IMR-90 (cell line): ENCODE results near the gene PPFIBP2. TPM values are rescaled to one million over a fixed set of nuclear protein-coding genes. Genes with fewer than 3 reads are reported as not detected.
A peak's percentile ranks its signal among the peaks of the same experiment; 100 is the strongest.

ENCODE experiments used
- ATAC-seq: fragments of 200-7000 bp; cut with Tn5 transposase; 2 replicates; pipeline ENCODE4 v1.9.1; 2020; ENCODE audit warnings: low read depth, mild to moderate bottlenecking, moderate library complexity
- BruUV-seq: library from RNA; stranded (reverse); fragments of 400-500 nt; replicated peaks from 2 replicates; lab custom pipeline; 2021; lab: Mats Ljungman, UMichigan
- CTCF ChIA-PET: fragments of 300-600 bp; formaldehyde crosslinking; extraction: SDS; loops from one replicate; lab custom pipeline; 2021; ENCODE audit warnings: antibody characterized with exemption; lab: Yijun Ruan, JAX
- POLR2A ChIA-PET: fragments of 300-600 bp; sonication (Branson Sonifier 250); formaldehyde crosslinking; loops from one replicate; lab custom pipeline; 2022; ENCODE audit warnings: antibody characterized with exemption; ENCODE audit not compliant: unreplicated experiment; lab: Charles Lee
- DNase-seq: peaks from one replicate; pipeline ENCODE4 v3.0.0; 2013
- H2AFZ ChIP-seq: replicated peaks from 2 replicates; pipeline ENCODE3; 2013; ENCODE audit warnings: low read length, mild to moderate bottlenecking; ENCODE audit not compliant: poor library complexity
- H2AK5ac ChIP-seq: 2 replicates; pipeline ENCODE4 v1.6.1; 2013; ENCODE audit warnings: low read depth, low read length, inconsistent platforms
- H2AK9ac ChIP-seq: replicated peaks from 2 replicates; pipeline ENCODE3; 2013; ENCODE audit warnings: mild to moderate bottlenecking, low read depth, low read length, moderate library complexity; ENCODE audit not compliant: poor library complexity
- H2BK120ac ChIP-seq: 2 replicates; pipeline ENCODE4 v1.6.1; 2013; ENCODE audit warnings: low read depth, low read length, inconsistent platforms
- H2BK15ac ChIP-seq: 3 replicates; pipeline ENCODE4 v1.6.1; 2013; ENCODE audit warnings: low read depth, low read length, inconsistent platforms
- H2BK20ac ChIP-seq: 2 replicates; pipeline ENCODE4 v1.6.1; 2013; ENCODE audit warnings: low read depth, mild to moderate bottlenecking, inconsistent platforms, low read length, moderate library complexity
- H2BK5ac ChIP-seq: 2 replicates; pipeline ENCODE4 v1.6.1; 2013; ENCODE audit warnings: mild to moderate bottlenecking, low read depth, low read length, inconsistent platforms; ENCODE audit not compliant: poor library complexity, severe bottlenecking
- H3K14ac ChIP-seq: replicated peaks from 2 replicates; pipeline ENCODE4 v1.6.1; 2013; ENCODE audit warnings: low read depth, low read length, inconsistent platforms
- H3K18ac ChIP-seq: 2 replicates; pipeline ENCODE4 v1.6.1; 2013; ENCODE audit warnings: low read depth, low read length, control low read depth
- H3K23ac ChIP-seq: 2 replicates; pipeline ENCODE4 v1.6.1; 2013; ENCODE audit warnings: low read depth, low read length, inconsistent platforms
- H3K27ac ChIP-seq: 2 replicates; pipeline ENCODE4 v1.5.1; 2013; ENCODE audit warnings: mild to moderate bottlenecking, control low read depth, low read length; ENCODE audit not compliant: insufficient read depth
- H3K27me3 ChIP-seq: 2 replicates; pipeline ENCODE4 v1.6.1; 2013; ENCODE audit warnings: low read length; ENCODE audit not compliant: control insufficient read depth, insufficient read depth
- H3K36me3 ChIP-seq: 2 replicates; pipeline ENCODE4 v1.6.1; 2013; ENCODE audit warnings: low read length, mixed read lengths; ENCODE audit not compliant: control insufficient read depth, insufficient read depth
- H3K4ac ChIP-seq: 2 replicates; pipeline ENCODE4 v1.6.1; 2013; ENCODE audit warnings: low read depth, low read length, inconsistent platforms
- H3K4me1 ChIP-seq: 2 replicates; pipeline ENCODE4 v1.6.1; 2013; ENCODE audit warnings: low read length, mixed read lengths; ENCODE audit not compliant: control insufficient read depth, insufficient read depth
- H3K4me2 ChIP-seq: 2 replicates; pipeline ENCODE4 v1.6.1; 2013; ENCODE audit warnings: low read depth, mild to moderate bottlenecking, control low read depth, low read length, moderate library complexity
- H3K4me3 ChIP-seq: 2 replicates; pipeline ENCODE4 v1.5.1; 2013; ENCODE audit warnings: low read depth, mild to moderate bottlenecking, control low read depth, low read length, moderate library complexity; ENCODE audit not compliant: insufficient read depth
- H3K56ac ChIP-seq: 2 replicates; pipeline ENCODE4 v1.6.1; 2013; ENCODE audit warnings: low read length, inconsistent platforms; ENCODE audit not compliant: insufficient read depth; ENCODE audit errors: extremely low read depth
- H3K79me1 ChIP-seq, 2 experiments: 2 replicates each; pipeline ENCODE4 v1.6.1; 2013; ENCODE audit warnings: low read length in 2 of 2, inconsistent platforms in 1 of 2, low read depth in 1 of 2
- H3K9ac ChIP-seq: 2 replicates; pipeline ENCODE4 v1.6.1; 2013; ENCODE audit warnings: low read depth, low read length, control low read depth
- H3K9me1 ChIP-seq: 2 replicates; pipeline ENCODE4 v1.6.1; 2013; ENCODE audit warnings: low read length, inconsistent platforms; ENCODE audit not compliant: insufficient read depth
- H3K9me3 ChIP-seq: 2 replicates; pipeline ENCODE4 v1.6.1; 2013; ENCODE audit warnings: low read length; ENCODE audit not compliant: control insufficient read depth, insufficient read depth
- H4K20me1 ChIP-seq: 2 replicates; pipeline ENCODE4 v1.6.1; 2013; ENCODE audit warnings: low read length, inconsistent platforms; ENCODE audit not compliant: insufficient read depth
- H4K5ac ChIP-seq: 2 replicates; pipeline ENCODE4 v1.6.1; 2013; ENCODE audit warnings: mild to moderate bottlenecking, low read depth, low read length, control low read depth
- H4K8ac ChIP-seq, 2 experiments: 2 replicates each; pipeline ENCODE4 v1.6.1; 2013; ENCODE audit warnings: low read depth in 2 of 2, low read length in 2 of 2, control low read depth in 1 of 2, inconsistent platforms in 1 of 2
- H4K91ac ChIP-seq: 2 replicates; pipeline ENCODE4 v1.6.1; 2013; ENCODE audit warnings: low read depth, low read length, inconsistent platforms; ENCODE audit not compliant: insufficient read depth
- BHLHE40 ChIP-seq: fragments of 150-350 bp; IDR thresholded peaks from 2 replicates; pipeline ENCODE4 v1.6.1; 2016; ENCODE audit warnings: mild to moderate bottlenecking, low read depth, low read length
- CEBPB ChIP-seq: IDR thresholded peaks from 2 replicates; pipeline ENCODE4 v1.6.1; 2012; ENCODE audit warnings: low read depth, low read length, improper control_type of control experiment
- CHD1 ChIP-seq: IDR thresholded peaks from 2 replicates; pipeline ENCODE4 v1.6.1; 2012; ENCODE audit warnings: low read depth, low read length, improper control_type of control experiment
- ELK1 ChIP-seq: fragments of 150-350 bp; IDR thresholded peaks from 2 replicates; pipeline ENCODE4 v1.6.1; 2016; ENCODE audit warnings: low read depth, mild to moderate bottlenecking, low read length, moderate library complexity, borderline replicate concordance
- FOS ChIP-seq: fragments of 150-350 bp; IDR thresholded peaks from 2 replicates; pipeline ENCODE4 v1.6.1; 2016; ENCODE audit warnings: low read depth, low read length
- MAFK ChIP-seq: IDR thresholded peaks from 2 replicates; pipeline ENCODE4 v1.6.1; 2012; ENCODE audit warnings: low read depth, low read length, improper control_type of control experiment
- MAZ ChIP-seq: IDR thresholded peaks from 2 replicates; pipeline ENCODE4 v1.6.1; 2012; ENCODE audit warnings: low read depth, mild to moderate bottlenecking, low read length, improper control_type of control experiment, moderate library complexity, borderline replicate concordance
- MXI1 ChIP-seq: IDR thresholded peaks from 2 replicates; pipeline ENCODE4 v1.6.1; 2012; ENCODE audit warnings: low read depth, mild to moderate bottlenecking, low read length, moderate library complexity, borderline replicate concordance
- NFE2L2 ChIP-seq: fragments of 150-350 bp; IDR thresholded peaks from 2 replicates; pipeline ENCODE4 v1.6.1; 2016; ENCODE audit warnings: low read depth, mild to moderate bottlenecking, low read length
- POLR2A ChIP-seq: IDR thresholded peaks from 2 replicates; pipeline ENCODE4 v1.6.1; 2012; ENCODE audit warnings: mild to moderate bottlenecking, low read depth, low read length
- RAD21 ChIP-seq: IDR thresholded peaks from 2 replicates; pipeline ENCODE4 v1.6.1; 2012; ENCODE audit warnings: low read length, improper control_type of control experiment
- RCOR1 ChIP-seq: IDR thresholded peaks from 2 replicates; pipeline ENCODE4 v1.6.1; 2012; ENCODE audit warnings: mild to moderate bottlenecking, low read length, improper control_type of control experiment; ENCODE audit not compliant: insufficient replicate concordance
- RFX5 ChIP-seq: IDR thresholded peaks from 2 replicates; pipeline ENCODE4 v1.8.0; 2012; ENCODE audit warnings: low read depth, mild to moderate bottlenecking, low read length, moderate library complexity
- SMC3 ChIP-seq: fragments of 150-350 bp; IDR thresholded peaks from 2 replicates; pipeline ENCODE4 v1.6.1; 2016; ENCODE audit warnings: low read depth, mild to moderate bottlenecking, antibody characterized with exemption, low read length, moderate library complexity
- USF2 ChIP-seq: fragments of 150-350 bp; IDR thresholded peaks from 2 replicates; pipeline ENCODE4 v1.6.1; 2017; ENCODE audit warnings: mild to moderate bottlenecking, antibody characterized with exemption, low read length, low read depth
- WGBS, 2 experiments: methylation state at CpG; one replicate each; pipeline versions ENCODE4 v1.1.5 to v1.1.7; 2013; ENCODE audit warnings: missing lambda C conversion rate in 2 of 2; ENCODE audit not compliant: insufficient read length in 1 of 2; ENCODE audit errors: extremely low coverage in 2 of 2; 5-methylcytosine and 5-hydroxymethylcytosine counted together
- dilution Hi-C: fragments of 300-500 bp; cut with HindIII; formaldehyde crosslinking; loops from one replicate; pipeline ENCODE4 v1.14.3; 2018; ENCODE audit warnings: low sequenced_read_pairs; ENCODE audit not compliant: unreplicated experiment
- in situ Hi-C: fragments of 300-500 bp; cut with MboI; formaldehyde crosslinking; loops from 3 replicates; pipeline ENCODE4 v1.14.3; 2019; ENCODE audit warnings: low sequenced_read_pairs, inconsistent platforms, mixed read lengths
- intact Hi-C: fragments of 100-400 bp; cut with micrococcal nuclease; formaldehyde crosslinking; loops from 2 replicates; pipeline ENCODE4 v1.10.0; 2022
- polyA plus RNA-seq, 3 experiments: library from polyadenylated mRNA; depleted of rRNA; stranded (reverse); fragments of >200 nt; gene quantifications; 2 replicates each; pipeline ENCODE4 v1.2.3, GENCODE V29; 2012; ENCODE audit warnings: low replicate concordance in 1 of 3
- total RNA-seq: library from RNA; depleted of rRNA; stranded (reverse); fragments of >200 nt; gene quantifications from 2 replicates; pipeline ENCODE4 v1.2.3, GENCODE V29; 2012
- TF ChIP-seq, protein P1 (sequence below): conservative IDR thresholded peaks from 2 replicates; pipeline ENCODE4 v1.5.1; 2012; ENCODE audit warnings: mild to moderate bottlenecking, low read depth, low read length, improper control_type of control experiment

The PPFIBP2 gene
- total and polyA plus RNA-seq, 2 of the 4 experiments (the other 2 are of a cell fraction), result 6.0 to 11.8 TPM

DNA sequence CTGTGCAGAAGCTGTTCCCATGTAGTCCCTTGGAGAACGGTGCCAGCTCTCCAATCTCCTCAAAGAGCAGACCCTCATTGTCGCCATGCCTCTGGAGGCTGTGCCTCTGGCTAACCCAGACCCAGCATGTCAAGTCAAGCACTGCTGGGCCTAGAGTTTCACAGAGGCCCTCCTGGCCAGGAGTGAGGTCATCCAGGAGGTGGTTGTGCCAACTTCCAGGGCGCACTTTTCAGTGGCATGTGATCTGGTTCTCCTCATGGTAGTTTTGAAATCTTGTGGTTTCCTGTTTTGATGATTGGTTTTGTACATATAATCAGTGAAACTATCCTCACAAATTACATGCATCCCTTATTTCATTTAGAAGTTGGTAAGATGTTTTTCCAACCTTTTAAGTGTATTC, 78.9 kb downstream of the PPFIBP2 start:
- Histone ChIP-seq H3K9me3 (no peaks in the 10 kb centered on the region), H3K14ac (no peak overlapping the region), H3K36me3 (no peaks in the 10 kb centered on the region; the same call in 1 of the 2 replicates), H3K4ac (no peak overlapping the region), H3K27me3 (no peaks in the 10 kb centered on the region), H3K23ac (no peak overlapping the region), H3K4me2 (no peak overlapping the region), H4K5ac (no peak overlapping the region), H2AFZ (no peak overlapping the region), H4K20me1 (no peaks in the 10 kb centered on the region), H2BK120ac (no peak overlapping the region), H3K9me1 (0 out of 2 replicates have a peak, but pooled peaks cover 4% of the 10 kb centered on the region), H3K4me3 (no peak overlapping the region), H4K8ac (no peak overlapping the region), H2BK5ac (no peak overlapping the region), H4K91ac (no peak overlapping the region), H3K9ac (no peak overlapping the region), H2AK5ac (no peak overlapping the region), H3K27ac (no peak overlapping the region), H3K18ac (no peak overlapping the region), H2AK9ac (no peak overlapping the region), H3K4me1 (peaks cover 5% of the 10 kb centered on the region; the same call in 1 of the 2 replicates), H3K56ac (no peak overlapping the region), H2BK15ac (no peak overlapping the region), H2BK20ac (no peak overlapping the region), H3K79me1 (no peaks in the 10 kb centered on the region)
- ATAC-seq (peak; percentile 32), DNase-seq (peak; percentile 37)
- 100% methylated on average over 1 of the region's 3 CpGs; no CpG with 5 or more reads in 1 of the 2 experiments for WGBS, 2 experiments
- in situ Hi-C loops, result no loop called here
- POLR2A ChIA-PET, result no interaction called here
- TF ChIP-seq CEBPB (no peak), SMC3 (no peak), RCOR1 (no peak), ELK1 (no peak), MXI1 (no peak), MAFK (no peak), BHLHE40 (no peak), FOS (no peak), CHD1 (no peak), RAD21 (no peak), MAZ (no peak), NFE2L2 (no peak), USF2 (no peak), RFX5 (no peak), POLR2A (no peak)
- TF ChIP-seq, protein P1, sequence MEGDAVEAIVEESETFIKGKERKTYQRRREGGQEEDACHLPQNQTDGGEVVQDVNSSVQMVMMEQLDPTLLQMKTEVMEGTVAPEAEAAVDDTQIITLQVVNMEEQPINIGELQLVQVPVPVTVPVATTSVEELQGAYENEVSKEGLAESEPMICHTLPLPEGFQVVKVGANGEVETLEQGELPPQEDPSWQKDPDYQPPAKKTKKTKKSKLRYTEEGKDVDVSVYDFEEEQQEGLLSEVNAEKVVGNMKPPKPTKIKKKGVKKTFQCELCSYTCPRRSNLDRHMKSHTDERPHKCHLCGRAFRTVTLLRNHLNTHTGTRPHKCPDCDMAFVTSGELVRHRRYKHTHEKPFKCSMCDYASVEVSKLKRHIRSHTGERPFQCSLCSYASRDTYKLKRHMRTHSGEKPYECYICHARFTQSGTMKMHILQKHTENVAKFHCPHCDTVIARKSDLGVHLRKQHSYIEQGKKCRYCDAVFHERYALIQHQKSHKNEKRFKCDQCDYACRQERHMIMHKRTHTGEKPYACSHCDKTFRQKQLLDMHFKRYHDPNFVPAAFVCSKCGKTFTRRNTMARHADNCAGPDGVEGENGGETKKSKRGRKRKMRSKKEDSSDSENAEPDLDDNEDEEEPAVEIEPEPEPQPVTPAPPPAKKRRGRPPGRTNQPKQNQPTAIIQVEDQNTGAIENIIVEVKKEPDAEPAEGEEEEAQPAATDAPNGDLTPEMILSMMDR, result no peak
- intact Hi-C loops, result no loop called here
- BruUV-seq, result no TSS peak
- CTCF ChIA-PET, result interaction anchor here (1.3 kb wide), 1 partner anchor 95 kb away, joined by 3 read pairs; no protein-coding TSS in a partner anchor
- dilution Hi-C loops, result no loop called here
